ENCODE results near the gene SPRTN. TPM values are rescaled to one million over a fixed set of nuclear protein-coding genes. Genes with fewer than 3 reads are reported as not detected.

The SPRTN gene
- total RNA-seq, 4 donors from 2014 or later, result 11.9 to 23.7 (median 15.0) TPM

GRCh38 chr1:231318015-231318355 lies 20.1 kb upstream of the SPRTN start:
- H3K4me1 ChIP-seq, result no peaks in the 10 kb centered on the region
- H3K4me3 ChIP-seq, result no peak overlapping the region
- TF ChIP-seq, protein P1, sequence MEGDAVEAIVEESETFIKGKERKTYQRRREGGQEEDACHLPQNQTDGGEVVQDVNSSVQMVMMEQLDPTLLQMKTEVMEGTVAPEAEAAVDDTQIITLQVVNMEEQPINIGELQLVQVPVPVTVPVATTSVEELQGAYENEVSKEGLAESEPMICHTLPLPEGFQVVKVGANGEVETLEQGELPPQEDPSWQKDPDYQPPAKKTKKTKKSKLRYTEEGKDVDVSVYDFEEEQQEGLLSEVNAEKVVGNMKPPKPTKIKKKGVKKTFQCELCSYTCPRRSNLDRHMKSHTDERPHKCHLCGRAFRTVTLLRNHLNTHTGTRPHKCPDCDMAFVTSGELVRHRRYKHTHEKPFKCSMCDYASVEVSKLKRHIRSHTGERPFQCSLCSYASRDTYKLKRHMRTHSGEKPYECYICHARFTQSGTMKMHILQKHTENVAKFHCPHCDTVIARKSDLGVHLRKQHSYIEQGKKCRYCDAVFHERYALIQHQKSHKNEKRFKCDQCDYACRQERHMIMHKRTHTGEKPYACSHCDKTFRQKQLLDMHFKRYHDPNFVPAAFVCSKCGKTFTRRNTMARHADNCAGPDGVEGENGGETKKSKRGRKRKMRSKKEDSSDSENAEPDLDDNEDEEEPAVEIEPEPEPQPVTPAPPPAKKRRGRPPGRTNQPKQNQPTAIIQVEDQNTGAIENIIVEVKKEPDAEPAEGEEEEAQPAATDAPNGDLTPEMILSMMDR (IDR thresholded peaks at IDR 0.05), result no peak
- no peak for TF ChIP-seq EP300 (IDR thresholded peaks at IDR 0.05)
- TF ChIP-seq POLR2AphosphoS5 (IDR thresholded peaks at IDR 0.05), result no peak
- TF ChIP-seq POLR2A (IDR thresholded peaks at IDR 0.05; ENCODE audit: low read depth), result no peak
- no peaks in the 10 kb centered on the region for H3K36me3 ChIP-seq
- DNase-seq (ENCODE audit: extremely low spot score), result peak; percentile 57
- no peaks in the 10 kb centered on the region for H3K27me3 ChIP-seq
- H3K9me3 ChIP-seq, result no peaks in the 10 kb centered on the region
- intact Hi-C loops (cut with DNase I), result no loop called here
- H3K27ac ChIP-seq (replicated peaks in 1 of 4), result no peak overlapping the region
- WGBS, result 95% methylated on average over 15 of the region's 15 CpGs

DNA sequence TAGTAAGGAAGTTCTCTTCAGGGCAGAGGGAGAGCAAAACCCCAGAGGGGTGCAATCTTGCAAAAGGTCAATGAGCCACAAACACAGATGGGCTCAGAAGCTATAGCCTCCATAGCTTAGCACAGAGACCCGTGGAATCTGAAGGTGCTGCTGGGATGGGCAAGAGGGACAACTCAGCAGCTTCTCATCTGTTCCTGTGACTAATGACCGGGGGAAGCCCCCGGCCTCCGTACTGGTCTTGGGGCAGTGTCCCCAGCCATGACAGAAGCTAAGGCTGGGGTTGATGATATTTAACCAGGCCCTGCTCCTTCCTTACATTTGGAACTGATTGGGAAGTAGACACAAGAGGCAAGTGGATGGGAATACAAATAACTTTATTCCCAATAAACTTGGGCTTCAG lies 19.5 kb upstream of the SPRTN start:
- Histone ChIP-seq H3K4me1 (no peaks in the 10 kb centered on the region), H3K27ac (replicated peaks in 1 of 4) (no peak overlapping the region), H3K36me3 (no peaks in the 10 kb centered on the region), H3K27me3 (no peaks in the 10 kb centered on the region), H3K9me3 (no peaks in the 10 kb centered on the region), H3K4me3 (no peak overlapping the region)
- intact Hi-C loops (cut with DNase I), result no loop called here
- TF ChIP-seq EP300 (IDR thresholded peaks at IDR 0.05), result no peak
- TF ChIP-seq POLR2A (IDR thresholded peaks at IDR 0.05; ENCODE audit: low read depth), result no peak
- TF ChIP-seq, protein P1 (IDR thresholded peaks at IDR 0.05), result no peak
- TF ChIP-seq POLR2AphosphoS5 (IDR thresholded peaks at IDR 0.05), result no peak
- peak; percentile 83 for DNase-seq (ENCODE audit: extremely low spot score)
- WGBS, result 86% methylated on average over 3 of the region's 4 CpGs

DNA sequence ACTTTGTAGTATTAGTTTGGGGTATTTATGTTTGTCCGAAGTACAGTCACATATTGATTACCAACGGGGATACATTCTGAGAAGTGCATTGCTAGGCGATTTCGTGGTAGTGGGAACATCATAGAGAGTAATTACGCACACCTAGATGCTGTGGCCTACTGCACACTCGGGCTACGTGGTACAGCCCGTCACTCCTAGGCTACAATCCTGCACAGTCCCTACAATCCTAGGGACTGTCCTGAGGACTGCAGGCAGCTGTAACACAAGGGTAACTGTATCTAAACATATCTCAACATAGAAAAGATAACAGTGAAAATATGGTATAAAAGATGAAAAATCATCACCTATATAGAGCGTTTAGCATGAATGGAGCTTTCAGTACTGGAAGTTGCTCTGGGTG lies 19.0 kb upstream of the SPRTN start:
- intact Hi-C loops (cut with DNase I), result no loop called here
- DNase-seq (ENCODE audit: extremely low spot score), result peak; percentile 86
- H3K36me3 ChIP-seq, result no peaks in the 10 kb centered on the region
- H3K4me1 ChIP-seq, result no peaks in the 10 kb centered on the region
- H3K27me3 ChIP-seq, result no peaks in the 10 kb centered on the region
- WGBS, result 96% methylated on average over 9 of the region's 9 CpGs
- H3K27ac ChIP-seq (replicated peaks in 1 of 4), result no peak overlapping the region
- H3K9me3 ChIP-seq, result no peaks in the 10 kb centered on the region
- TF ChIP-seq POLR2AphosphoS5 (IDR thresholded peaks at IDR 0.05) (no peak), POLR2A (IDR thresholded peaks at IDR 0.05; ENCODE audit: low read depth) (no peak), EP300 (IDR thresholded peaks at IDR 0.05) (no peak)
- TF ChIP-seq, protein P1 (IDR thresholded peaks at IDR 0.05), result no peak
- H3K4me3 ChIP-seq, result no peak overlapping the region

DNA sequence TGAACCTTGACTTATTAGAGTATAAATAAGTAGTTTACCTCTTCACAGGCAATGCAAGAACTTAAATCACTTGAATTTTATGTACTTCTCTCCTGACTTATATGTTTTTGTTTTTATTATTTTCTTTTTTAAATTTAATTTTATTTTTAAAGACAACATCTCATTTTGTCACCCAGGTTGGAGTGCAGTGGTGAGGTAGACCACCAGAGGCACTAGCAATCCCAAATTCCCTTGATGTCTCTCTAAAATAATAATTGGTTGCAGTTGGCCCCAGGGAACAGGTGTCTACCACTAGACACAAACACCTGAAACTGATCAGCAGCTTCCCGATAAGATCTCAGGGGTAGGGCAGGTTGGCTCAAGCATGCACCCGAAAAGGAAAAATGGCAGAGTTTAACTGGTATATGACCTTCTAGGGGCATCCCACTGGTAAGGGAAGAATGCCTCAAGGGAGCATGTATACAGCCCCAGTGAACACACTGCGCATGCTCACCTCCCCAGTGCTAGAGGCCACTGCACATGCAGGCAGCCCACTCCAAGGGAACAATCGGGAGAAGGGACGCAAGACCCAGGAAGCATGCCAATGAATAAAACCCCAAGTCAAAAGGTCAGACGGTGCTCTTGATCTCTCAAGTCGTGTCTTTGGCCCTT lies 15.1 kb upstream of the SPRTN start:
- no peak overlapping the region for H3K4me3 ChIP-seq

More for the DNA sequence above, 15.1 kb upstream of the SPRTN start:
- Histone ChIP-seq H3K27me3 (no peaks in the 10 kb centered on the region), H3K27ac (replicated peaks in 1 of 4) (no peak overlapping the region), H3K4me1 (no peaks in the 10 kb centered on the region), H3K36me3 (no peaks in the 10 kb centered on the region), H3K9me3 (no peaks in the 10 kb centered on the region)
- intact Hi-C loops (cut with DNase I), result no loop called here
- no peak for TF ChIP-seq POLR2A (IDR thresholded peaks at IDR 0.05; ENCODE audit: low read depth)
- TF ChIP-seq POLR2AphosphoS5 (IDR thresholded peaks at IDR 0.05), result no peak
- TF ChIP-seq, protein P1 (IDR thresholded peaks at IDR 0.05), result no peak
- no peak for TF ChIP-seq EP300 (IDR thresholded peaks at IDR 0.05)
- 83% methylated on average over 6 of the region's 7 CpGs for WGBS
- DNase-seq (ENCODE audit: extremely low spot score), result peak; percentile 60
